ENCODE data around the gene SNAPIN. TPM values are rescaled to one million over a fixed set of nuclear protein-coding genes. Genes with fewer than 3 reads are reported as not detected.

SNAPIN gene
- total RNA-seq, 2 donors from 2014 or later, result 23.5 to 25.5 TPM

DNA sequence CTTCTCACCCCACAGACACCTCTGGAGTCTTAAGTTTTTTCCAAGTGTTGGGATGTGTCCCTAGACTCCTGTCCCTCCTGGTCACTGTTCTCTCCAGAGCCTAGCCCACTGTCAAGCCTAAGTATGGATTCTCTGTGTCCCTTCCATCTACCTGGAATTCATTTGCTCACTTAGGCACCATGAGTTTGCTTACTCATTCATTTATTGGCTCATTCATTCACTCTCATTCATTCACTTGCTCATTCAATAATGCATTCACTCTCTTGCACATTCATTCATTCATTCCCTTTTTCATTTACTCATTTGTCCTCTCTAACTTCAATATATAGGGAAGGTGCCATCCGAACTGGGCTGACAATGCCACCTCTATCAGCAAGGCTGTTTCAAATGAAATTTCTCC lies 47.1 kb upstream of the SNAPIN start:
- peaks cover 2% of the 10 kb centered on the region for H3K27me3 Mint-ChIP-seq (ENCODE audit: insufficient read depth)
- H3K4me3 Mint-ChIP-seq, result peak overlapping the region; percentile 79
- no peak for DNase-seq
- peaks cover 59% of the 10 kb centered on the region for H3K4me1 Mint-ChIP-seq
- Histone ChIP-seq H3K4me1 (ENCODE audit: control insufficient read depth, insufficient read depth, low read length) (peaks cover 3% of the 10 kb centered on the region), H3K4me3 (ENCODE audit: low read length) (peak overlapping the region; percentile 97), H3K9me3 (ENCODE audit: control insufficient read depth, low read length) (no peaks in the 10 kb centered on the region), H3K27ac (ENCODE audit: low read depth, low read length) (no peak overlapping the region), H3K36me3 (ENCODE audit: control insufficient read depth, insufficient read depth, low read length) (peaks cover 26% of the 10 kb centered on the region), H3K27me3 (ENCODE audit: control insufficient read depth, insufficient read depth, low read length, poor library complexity, severe bottlenecking) (no peaks in the 10 kb centered on the region), H3K9ac (ENCODE audit: extremely low read depth, low read length, poor library complexity, severe bottlenecking) (peak overlapping the region; percentile 70)
- TF ChIP-seq, protein P1, sequence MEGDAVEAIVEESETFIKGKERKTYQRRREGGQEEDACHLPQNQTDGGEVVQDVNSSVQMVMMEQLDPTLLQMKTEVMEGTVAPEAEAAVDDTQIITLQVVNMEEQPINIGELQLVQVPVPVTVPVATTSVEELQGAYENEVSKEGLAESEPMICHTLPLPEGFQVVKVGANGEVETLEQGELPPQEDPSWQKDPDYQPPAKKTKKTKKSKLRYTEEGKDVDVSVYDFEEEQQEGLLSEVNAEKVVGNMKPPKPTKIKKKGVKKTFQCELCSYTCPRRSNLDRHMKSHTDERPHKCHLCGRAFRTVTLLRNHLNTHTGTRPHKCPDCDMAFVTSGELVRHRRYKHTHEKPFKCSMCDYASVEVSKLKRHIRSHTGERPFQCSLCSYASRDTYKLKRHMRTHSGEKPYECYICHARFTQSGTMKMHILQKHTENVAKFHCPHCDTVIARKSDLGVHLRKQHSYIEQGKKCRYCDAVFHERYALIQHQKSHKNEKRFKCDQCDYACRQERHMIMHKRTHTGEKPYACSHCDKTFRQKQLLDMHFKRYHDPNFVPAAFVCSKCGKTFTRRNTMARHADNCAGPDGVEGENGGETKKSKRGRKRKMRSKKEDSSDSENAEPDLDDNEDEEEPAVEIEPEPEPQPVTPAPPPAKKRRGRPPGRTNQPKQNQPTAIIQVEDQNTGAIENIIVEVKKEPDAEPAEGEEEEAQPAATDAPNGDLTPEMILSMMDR (conservative IDR thresholded peaks at IDR 0.05), result no peak
- no peak overlapping the region for H3K27ac Mint-ChIP-seq
- 67 to 100% methylated on average over 1 of the region's 1 CpG for WGBS, 2 experiments (ENCODE audit: insufficient coverage in 1 of 2, insufficient read length in 1 of 2)
- no peaks in the 10 kb centered on the region for H3K9me3 Mint-ChIP-seq
- H3K36me3 Mint-ChIP-seq (ENCODE audit: low read depth), result peaks cover 19% of the 10 kb centered on the region

DNA sequence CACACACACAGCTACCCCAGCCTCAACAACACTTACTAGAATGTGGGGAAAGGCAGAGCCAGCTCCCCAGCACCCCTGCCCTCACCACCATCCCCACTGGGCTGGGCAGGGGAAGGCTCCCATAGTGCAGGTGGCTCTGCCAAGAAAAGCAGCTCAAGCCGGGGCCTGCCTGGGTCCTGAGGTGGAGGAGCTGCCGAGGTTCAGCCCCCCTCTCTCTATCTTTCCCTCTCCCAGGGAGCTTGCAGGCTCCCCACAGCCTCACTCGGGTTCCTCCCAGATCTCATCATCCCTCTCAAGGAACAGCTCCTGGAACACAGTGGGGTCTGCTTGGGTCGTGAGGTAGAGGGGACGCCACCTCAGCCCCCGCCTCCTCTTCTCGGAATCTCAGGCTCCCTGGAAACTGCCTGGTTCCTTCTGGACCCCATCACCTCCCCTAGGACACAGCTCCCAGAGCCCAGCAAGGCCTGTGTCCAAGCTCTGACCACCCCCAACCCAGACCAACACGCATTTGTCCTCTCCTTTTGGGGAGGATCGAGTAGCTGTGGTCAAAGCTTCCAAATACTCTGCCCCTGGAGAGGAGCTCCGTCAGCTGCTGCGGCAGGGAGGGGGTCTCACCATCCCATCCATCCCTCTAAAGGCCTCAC lies 46.3 kb upstream of the SNAPIN start:
- peaks cover 10% of the 10 kb centered on the region for H3K36me3 Mint-ChIP-seq (ENCODE audit: low read depth)
- Histone ChIP-seq H3K4me1 (ENCODE audit: control insufficient read depth, insufficient read depth, low read length) (peaks cover 3% of the 10 kb centered on the region), H3K9ac (ENCODE audit: extremely low read depth, low read length, poor library complexity, severe bottlenecking) (peak overlapping the region; percentile 70)

DNA sequence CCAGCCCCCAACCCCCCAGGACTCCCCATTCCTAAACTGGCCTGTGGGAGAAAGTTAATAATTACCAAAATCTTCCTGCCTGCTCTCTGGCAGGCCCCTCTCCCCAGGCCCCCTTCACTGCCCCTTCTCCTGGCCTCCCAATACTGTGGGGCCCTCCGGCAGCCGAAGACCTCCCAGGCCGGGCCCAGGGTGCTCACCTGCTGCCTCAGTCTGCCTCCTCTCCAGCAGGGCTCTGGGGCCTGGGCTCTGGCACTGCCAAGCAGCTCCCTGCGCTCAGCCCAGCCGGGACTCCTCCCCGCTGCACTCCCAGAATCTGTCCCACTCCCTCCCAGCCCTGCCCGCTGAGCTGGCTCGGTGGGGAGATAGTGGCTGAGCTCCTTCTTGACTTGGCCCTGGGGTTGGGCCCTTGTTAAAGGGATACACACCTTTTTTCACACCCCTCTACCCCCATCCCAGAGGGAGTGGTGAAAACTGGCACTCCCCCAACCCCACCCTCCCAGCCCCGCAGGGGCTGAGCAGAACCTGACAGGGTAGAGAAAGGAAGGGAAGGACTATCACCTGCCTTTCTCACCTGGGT lies 45.7 kb upstream of the SNAPIN start, which contains the start of gene S100A16:
Gene S100A16 (minus strand): TSS at position 383 of the 577 bp plus-strand sequence. CDS start 4,986 bp downstream, outside the sequence.
- H3K4me1 ChIP-seq (ENCODE audit: control insufficient read depth, insufficient read depth, low read length), result peaks cover 3% of the 10 kb centered on the region
- H3K27ac ChIP-seq (ENCODE audit: low read depth, low read length), result no peak within 1 kb of the TSS
- H3K27me3 ChIP-seq (ENCODE audit: control insufficient read depth, insufficient read depth, low read length, poor library complexity, severe bottlenecking), result no peaks in the 10 kb centered on the region
- H3K9me3 ChIP-seq (ENCODE audit: control insufficient read depth, low read length), result no peaks in the 10 kb centered on the region
- H3K4me3 ChIP-seq (ENCODE audit: low read length), result peak within 1 kb of the TSS; percentile 97
- TF ChIP-seq, protein P1 (conservative IDR thresholded peaks at IDR 0.05), result no peak
- H3K4me1 Mint-ChIP-seq, result peaks cover 65% of the 10 kb centered on the region
- H3K9me3 Mint-ChIP-seq, result no peaks in the 10 kb centered on the region
- peak within 1 kb of the TSS; percentile 84 for H3K27ac Mint-ChIP-seq
- peaks cover 8% of the 10 kb centered on the region for H3K36me3 Mint-ChIP-seq (ENCODE audit: low read depth)
- DNase-seq, result peak; percentile 92
- H3K9ac ChIP-seq (ENCODE audit: extremely low read depth, low read length, poor library complexity, severe bottlenecking), result peak within 1 kb of the TSS; percentile 70
- H3K27me3 Mint-ChIP-seq (ENCODE audit: insufficient read depth), result peaks cover 2% of the 10 kb centered on the region
- peak within 1 kb of the TSS; percentile 79 for H3K4me3 Mint-ChIP-seq
- WGBS, 2 experiments (ENCODE audit: insufficient coverage in 1 of 2, insufficient read length in 1 of 2), result 0 to 24% methylated on average over 2 to 9 of the region's 9 CpGs
- H3K36me3 ChIP-seq (ENCODE audit: control insufficient read depth, insufficient read depth, low read length), result peaks cover 11% of the 10 kb centered on the region

More for the DNA sequence above, 46.3 kb upstream of the SNAPIN start:
- peaks cover 65% of the 10 kb centered on the region for H3K4me1 Mint-ChIP-seq
- H3K27me3 ChIP-seq (ENCODE audit: control insufficient read depth, insufficient read depth, low read length, poor library complexity, severe bottlenecking), result no peaks in the 10 kb centered on the region
- TF ChIP-seq, protein P1 (conservative IDR thresholded peaks at IDR 0.05), result no peak
- H3K36me3 ChIP-seq (ENCODE audit: control insufficient read depth, insufficient read depth, low read length), result peaks cover 17% of the 10 kb centered on the region
- peak overlapping the region; percentile 84 for H3K27ac Mint-ChIP-seq
- no peaks in the 10 kb centered on the region for H3K9me3 Mint-ChIP-seq
- peaks cover 2% of the 10 kb centered on the region for H3K27me3 Mint-ChIP-seq (ENCODE audit: insufficient read depth)
- WGBS, 2 experiments (ENCODE audit: insufficient coverage in 1 of 2, insufficient read length in 1 of 2), result 57 to 60% methylated on average over 2 to 11 of the region's 11 CpGs
- no peak overlapping the region for H3K27ac ChIP-seq (ENCODE audit: low read depth, low read length)
- peak; percentile 59 for DNase-seq
- H3K4me3 Mint-ChIP-seq, result peak overlapping the region; percentile 79
- H3K4me3 ChIP-seq (ENCODE audit: low read length), result peak overlapping the region; percentile 97
- H3K9me3 ChIP-seq (ENCODE audit: control insufficient read depth, low read length), result no peaks in the 10 kb centered on the region
